Vagina (tissue), 2 donors: ENCODE data around the gene SC5D.

Source experiments
- CTCF ChIP-seq, 3 experiments: fragments of 450-650 bp in 2 of 3; fragments of 200-600 bp in 1 of 3; sonication (generic) in 1 of 3; IDR thresholded peaks; one replicate each; pipeline ENCODE4 v1.5.1; 2017 to 2019; ENCODE audit warnings: antibody characterized with exemption in 3 of 3, mild to moderate bottlenecking in 2 of 3, moderate library complexity in 2 of 3
- POLR2A ChIP-seq, 2 donors: fragments of 450-650 bp; IDR thresholded peaks; one replicate each; pipeline ENCODE4 v1.6.1; 2017; ENCODE audit warnings: antibody characterized with exemption in 2 of 2, mild to moderate bottlenecking in 2 of 2, moderate library complexity in 2 of 2
- POLR2AphosphoS5 ChIP-seq, 2 donors: sonication (generic); formaldehyde crosslinking; IDR thresholded peaks; one replicate each; pipeline ENCODE4 v1.9.0; 2017; ENCODE audit warnings: antibody characterized with exemption in 2 of 2, mild to moderate bottlenecking in 2 of 2, low read depth in 1 of 2; ENCODE audit not compliant: insufficient read depth in 1 of 2

GRCh38 chr11:121297872-121298271 lies 5.3 kb downstream of the SC5D start:
- TF ChIP-seq POLR2A (IDR thresholded peaks at IDR 0.05) (no peak), CTCF (IDR thresholded peaks at IDR 0.05) (no peak), POLR2AphosphoS5 (IDR thresholded peaks at IDR 0.05; ENCODE audit: insufficient read depth in 1 of 2, low read depth in 1 of 2) (no peak)
